IMR-90 (cell line): ENCODE results near the gene NEK4.
A peak's percentile ranks its signal among the peaks of the same experiment; 100 is the strongest.

Source experiments
- BHLHE40 ChIP-seq: fragments of 150-350 bp; IDR thresholded peaks from 2 replicates; pipeline ENCODE4 v1.6.1; 2016; ENCODE audit warnings: mild to moderate bottlenecking, low read depth, low read length
- CEBPB ChIP-seq: IDR thresholded peaks from 2 replicates; pipeline ENCODE4 v1.6.1; 2012; ENCODE audit warnings: low read depth, low read length, improper control_type of control experiment
- CHD1 ChIP-seq: IDR thresholded peaks from 2 replicates; pipeline ENCODE4 v1.6.1; 2012; ENCODE audit warnings: low read depth, low read length, improper control_type of control experiment
- CTCF ChIP-seq: conservative IDR thresholded peaks from 2 replicates; pipeline ENCODE4 v1.5.1; 2012; ENCODE audit warnings: mild to moderate bottlenecking, low read depth, low read length, improper control_type of control experiment
- ELK1 ChIP-seq: fragments of 150-350 bp; IDR thresholded peaks from 2 replicates; pipeline ENCODE4 v1.6.1; 2016; ENCODE audit warnings: low read depth, mild to moderate bottlenecking, low read length, moderate library complexity, borderline replicate concordance
- FOS ChIP-seq: fragments of 150-350 bp; IDR thresholded peaks from 2 replicates; pipeline ENCODE4 v1.6.1; 2016; ENCODE audit warnings: low read depth, low read length
- MXI1 ChIP-seq: IDR thresholded peaks from 2 replicates; pipeline ENCODE4 v1.6.1; 2012; ENCODE audit warnings: low read depth, mild to moderate bottlenecking, low read length, moderate library complexity, borderline replicate concordance
- NFE2L2 ChIP-seq: fragments of 150-350 bp; IDR thresholded peaks from 2 replicates; pipeline ENCODE4 v1.6.1; 2016; ENCODE audit warnings: low read depth, mild to moderate bottlenecking, low read length
- POLR2A ChIP-seq: IDR thresholded peaks from 2 replicates; pipeline ENCODE4 v1.6.1; 2012; ENCODE audit warnings: mild to moderate bottlenecking, low read depth, low read length
- RAD21 ChIP-seq: IDR thresholded peaks from 2 replicates; pipeline ENCODE4 v1.6.1; 2012; ENCODE audit warnings: low read length, improper control_type of control experiment
- RCOR1 ChIP-seq: IDR thresholded peaks from 2 replicates; pipeline ENCODE4 v1.6.1; 2012; ENCODE audit warnings: mild to moderate bottlenecking, low read length, improper control_type of control experiment; ENCODE audit not compliant: insufficient replicate concordance
- RFX5 ChIP-seq: IDR thresholded peaks from 2 replicates; pipeline ENCODE4 v1.8.0; 2012; ENCODE audit warnings: low read depth, mild to moderate bottlenecking, low read length, moderate library complexity
- SMC3 ChIP-seq: fragments of 150-350 bp; IDR thresholded peaks from 2 replicates; pipeline ENCODE4 v1.6.1; 2016; ENCODE audit warnings: low read depth, mild to moderate bottlenecking, antibody characterized with exemption, low read length, moderate library complexity
- TF ChIP-seq, protein P1 (sequence below): fragments of 150-350 bp; IDR thresholded peaks from 2 replicates; pipeline ENCODE4 v1.6.1; 2017; ENCODE audit warnings: mild to moderate bottlenecking, antibody characterized with exemption, low read length, low read depth

DNA sequence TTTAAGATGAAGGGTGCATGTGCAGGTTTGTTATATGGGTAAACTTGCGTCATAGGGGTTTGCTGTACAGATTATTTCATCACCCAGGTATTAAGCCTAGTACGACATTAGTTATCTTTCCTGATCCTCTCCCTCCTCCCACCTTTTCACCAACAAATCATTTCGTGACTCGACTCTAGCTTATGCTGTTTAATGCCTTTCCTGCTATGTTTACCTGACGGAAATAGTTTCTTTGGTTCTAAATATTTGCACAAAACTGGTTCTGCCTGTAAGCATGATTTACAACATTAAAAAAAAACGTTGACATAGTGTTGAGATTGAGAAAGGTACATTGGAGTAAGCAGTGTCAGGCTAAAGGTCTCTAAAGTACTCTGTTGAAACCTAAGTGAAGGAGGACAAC, 82.5 kb downstream of the NEK4 start:
- TF ChIP-seq CTCF (no peak), SMC3 (no peak), RAD21 (no peak), FOS (no peak), RCOR1 (no peak), BHLHE40 (no peak), POLR2A (no peak), NFE2L2 (no peak), MXI1 (no peak), RFX5 (no peak), ELK1 (no peak), CEBPB (0 out of 2 replicates have a peak, but pooled peaks have one; percentile 9), CHD1 (no peak)
- TF ChIP-seq, protein P1, sequence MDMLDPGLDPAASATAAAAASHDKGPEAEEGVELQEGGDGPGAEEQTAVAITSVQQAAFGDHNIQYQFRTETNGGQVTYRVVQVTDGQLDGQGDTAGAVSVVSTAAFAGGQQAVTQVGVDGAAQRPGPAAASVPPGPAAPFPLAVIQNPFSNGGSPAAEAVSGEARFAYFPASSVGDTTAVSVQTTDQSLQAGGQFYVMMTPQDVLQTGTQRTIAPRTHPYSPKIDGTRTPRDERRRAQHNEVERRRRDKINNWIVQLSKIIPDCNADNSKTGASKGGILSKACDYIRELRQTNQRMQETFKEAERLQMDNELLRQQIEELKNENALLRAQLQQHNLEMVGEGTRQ = no peak
